CD4-positive, alpha-beta T cell treated with Interferon alpha-2 for 1 hour (primary cell): ENCODE data around the gene ASIC1.
"Not testable (repeated sequence)": the region's sequence is repeated elsewhere in the genome, so short reads cannot be mapped to it uniquely, and the experiment has no call there.

ENCODE experiments used
- DNase-seq, 2 donors: peaks; one replicate each; pipeline ENCODE4 v3.0.0-alpha.2; 2020 to 2022

ASIC1 gene

GRCh38 chr12:50057000-50057841 lies at the start of gene ASIC1:
Gene ASIC1 (plus strand): TSS chr12:50057596. CDS start chr12:50058767, 1,171 bp downstream.
- peak; percentile 38 to 39 for DNase-seq

GRCh38 chr12:50013361-50014147 lies 43.8 kb upstream of the ASIC1 start:
- no peak for DNase-seq

GRCh38 chr12:50014342-50014741 lies 43.1 kb upstream of the ASIC1 start:
- DNase-seq, result no peak

DNA sequence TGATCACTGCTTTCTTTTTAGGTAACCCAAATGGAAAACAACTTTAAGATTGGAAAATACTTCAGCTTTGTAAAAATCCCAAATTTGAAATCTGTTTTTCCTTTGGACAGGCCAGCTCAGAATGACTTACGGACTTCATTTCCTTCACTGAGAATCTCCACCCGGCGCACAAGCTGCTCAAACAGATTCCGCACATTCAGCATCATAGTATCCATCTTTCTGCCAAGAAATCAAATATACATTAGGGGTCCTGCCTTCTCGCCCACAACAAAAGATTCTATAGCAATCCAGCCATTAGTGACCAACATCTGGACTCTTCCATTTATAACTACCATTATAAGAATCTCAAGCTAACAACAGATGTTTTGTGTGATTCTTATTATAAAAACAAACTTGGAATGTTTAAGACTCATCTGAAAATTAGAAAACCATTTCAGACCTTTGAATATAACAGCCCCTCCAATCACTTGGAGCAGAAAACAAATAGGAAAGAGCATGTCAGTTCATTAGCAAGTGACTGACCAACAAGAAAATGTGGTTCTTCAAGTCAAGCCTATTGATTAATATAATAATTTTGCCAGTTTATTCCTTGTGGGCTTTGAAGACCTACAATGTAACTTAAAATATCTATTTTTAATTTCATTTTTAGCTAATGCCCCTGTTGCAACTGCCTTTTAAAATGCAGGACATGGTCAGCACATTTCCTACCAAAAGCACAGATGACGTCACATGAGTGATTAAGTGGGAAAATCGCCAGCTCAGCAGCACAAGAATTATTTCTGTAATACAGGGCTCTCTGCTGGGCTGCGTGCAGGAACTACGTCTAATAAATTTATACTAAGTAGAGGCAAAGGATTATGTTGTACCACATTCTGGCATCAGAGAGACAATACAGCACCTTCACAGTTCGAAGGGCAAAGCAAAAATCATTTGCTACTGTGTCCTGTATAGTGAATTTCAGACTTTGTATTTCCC lies 40.6 kb upstream of the ASIC1 start:
- DNase-seq, result peak in 1 of 2 donors; percentile 24

GRCh38 chr12:50017641-50018040 lies 39.8 kb upstream of the ASIC1 start:
- no peak for DNase-seq

DNA sequence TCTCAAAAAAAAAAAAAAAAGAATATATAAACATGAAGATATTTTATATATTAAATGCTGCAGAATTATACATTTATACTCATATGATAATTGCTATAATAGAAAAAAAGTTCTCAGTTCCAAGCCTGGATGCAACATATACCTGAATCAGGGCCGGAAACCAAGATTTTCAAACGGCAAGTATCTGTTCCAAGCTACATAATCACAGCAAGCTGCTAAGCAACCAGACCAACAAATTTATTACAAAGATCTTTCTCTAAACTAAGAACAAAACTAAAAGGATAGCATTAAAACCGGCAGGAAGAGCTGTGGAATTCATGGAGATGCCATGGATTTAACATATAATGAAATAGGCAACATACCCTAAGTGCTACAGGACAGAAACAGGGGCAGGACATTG lies 39.2 kb upstream of the ASIC1 start:
- no peak for DNase-seq

GRCh38 chr12:50018968-50019367 lies 38.4 kb upstream of the ASIC1 start:
- no peak for DNase-seq

GRCh38 chr12:50019524-50019923 lies 37.9 kb upstream of the ASIC1 start:
- no peak for DNase-seq

- no peak for DNase-seq
Measured at GRCh38 chr12:50021031-50021430, 36.4 kb upstream of the ASIC1 start.

DNA sequence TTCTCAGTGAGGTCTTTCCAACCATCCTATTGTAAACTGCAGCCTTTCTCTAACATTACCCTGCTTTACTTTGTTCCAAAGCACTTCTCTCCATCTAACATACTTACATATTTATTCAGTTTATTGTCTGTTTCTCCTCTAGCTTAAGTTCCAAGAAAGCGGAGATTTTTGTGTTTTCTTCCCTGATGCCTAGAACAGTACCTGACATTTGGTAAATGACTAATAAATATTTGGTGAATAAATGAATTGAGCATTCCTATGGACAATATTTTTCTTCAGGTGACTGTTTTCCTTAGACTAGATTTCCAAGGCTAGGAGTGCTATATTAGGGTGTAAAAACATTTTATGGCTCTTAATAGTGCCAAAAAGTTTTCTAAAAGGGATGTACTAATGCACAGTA lies 34.5 kb upstream of the ASIC1 start:
- DNase-seq, result no peak

GRCh38 chr12:50024227-50024626 lies 33.2 kb upstream of the ASIC1 start:
- no peak for DNase-seq

- peak in 1 of 2 donors; percentile 7 for DNase-seq
Measured at GRCh38 chr12:50024805-50025186, 32.6 kb upstream of the ASIC1 start.

DNA sequence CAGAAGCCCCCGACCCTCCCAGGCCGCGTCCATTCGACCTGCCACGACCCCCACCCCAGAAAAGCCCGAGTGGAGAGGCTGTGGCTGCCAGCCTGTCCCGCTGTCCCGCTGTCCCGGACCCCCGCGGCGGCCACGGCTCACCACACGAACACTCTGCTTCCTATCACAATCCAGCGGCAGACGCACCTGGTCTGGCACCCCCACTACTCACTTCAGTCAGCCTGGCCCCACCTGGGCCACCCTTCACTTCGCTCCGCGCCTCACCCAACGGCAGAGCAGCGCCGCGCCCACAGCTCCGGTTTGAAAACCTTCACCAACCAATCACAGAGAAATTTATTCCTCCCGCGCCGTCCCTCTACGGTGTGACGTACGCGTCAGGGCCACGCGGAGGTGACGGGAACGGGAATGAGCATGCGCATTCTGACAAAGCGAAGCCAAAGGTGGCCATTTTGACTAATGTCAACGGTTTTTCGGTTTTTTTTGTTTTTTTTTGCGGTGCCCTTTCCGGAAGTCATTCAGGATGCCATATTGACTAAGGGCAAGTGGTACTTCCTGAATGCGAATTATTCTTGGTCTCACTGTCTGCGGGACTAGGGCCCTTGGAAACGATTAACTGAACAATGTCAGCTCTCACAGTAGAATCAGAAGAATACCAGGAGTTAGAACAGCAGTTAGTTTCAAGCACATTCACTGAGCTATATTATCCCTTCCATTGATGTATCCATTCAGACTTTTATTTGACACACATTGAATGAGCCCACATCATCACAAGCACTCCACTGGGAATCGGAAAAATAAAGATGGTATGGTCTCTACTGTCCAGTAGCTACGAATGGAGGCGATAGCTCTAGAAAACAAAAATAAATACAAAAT lies 32.0 kb upstream of the ASIC1 start, which contains the start of gene RACGAP1:
Gene RACGAP1, minus strand, starts transcription at position 308 of the 873 bp plus-strand sequence. CDS start 8,779 bp downstream, outside the sequence.
- DNase-seq, result peak; percentile 98 to 99

DNA sequence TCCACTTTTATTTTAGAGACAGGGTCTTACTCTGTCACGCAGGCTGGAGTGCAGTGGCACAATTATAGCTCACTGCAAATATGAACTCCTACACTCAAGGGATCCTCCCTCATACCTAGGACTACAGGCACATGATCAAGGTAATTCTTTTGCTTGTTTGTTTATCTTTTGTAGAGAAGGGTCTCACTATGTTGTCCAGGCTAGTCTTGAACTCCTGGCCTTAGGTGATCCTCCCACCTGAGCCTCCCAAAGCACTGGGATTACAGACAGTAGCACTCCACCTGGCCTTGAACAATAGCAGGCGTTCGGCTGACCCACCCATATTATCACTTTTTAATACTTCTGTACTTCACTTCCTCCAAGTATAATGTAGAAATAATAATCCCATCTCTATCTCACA lies 30.7 kb upstream of the ASIC1 start:
- DNase-seq, result no peak

DNA sequence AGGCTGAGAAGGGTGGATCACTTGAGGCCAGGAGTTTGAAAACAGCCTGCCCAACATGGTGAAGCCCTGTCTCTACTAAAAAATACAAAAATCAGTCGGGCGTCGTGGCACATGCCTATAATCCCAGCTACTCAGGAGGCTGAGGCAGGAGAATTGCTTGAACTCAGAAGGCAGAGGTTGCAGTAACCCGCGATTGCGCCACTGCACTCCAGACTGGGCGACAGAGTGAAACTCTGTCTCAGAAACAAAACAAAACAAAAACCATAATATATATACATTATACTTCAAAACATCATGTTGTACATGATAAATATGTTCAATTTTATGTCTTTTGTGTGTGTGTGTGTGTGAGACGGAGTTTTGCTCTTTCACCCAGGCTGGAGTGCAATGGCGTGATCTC lies 26.9 kb upstream of the ASIC1 start:
- DNase-seq, result not testable (repeated sequence)

DNA sequence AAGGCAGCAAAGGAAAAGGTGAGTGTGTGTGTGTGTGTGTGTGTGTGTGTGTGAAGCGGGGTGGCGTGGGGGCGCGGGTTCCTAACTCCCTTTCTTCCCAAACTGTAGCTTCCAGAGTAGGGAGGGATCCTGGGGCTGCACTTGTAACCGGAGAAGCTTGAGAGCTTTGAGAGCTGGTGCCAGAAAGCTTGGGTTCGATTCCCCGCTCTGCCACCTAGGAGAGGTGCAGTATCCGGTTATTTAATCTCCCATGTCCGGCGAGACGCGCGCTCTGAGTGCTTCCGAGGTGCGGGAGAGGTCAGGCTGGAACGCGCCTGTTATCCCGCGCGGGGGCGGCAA lies 24.9 kb upstream of the ASIC1 start:
- DNase-seq, result no peak

DNA sequence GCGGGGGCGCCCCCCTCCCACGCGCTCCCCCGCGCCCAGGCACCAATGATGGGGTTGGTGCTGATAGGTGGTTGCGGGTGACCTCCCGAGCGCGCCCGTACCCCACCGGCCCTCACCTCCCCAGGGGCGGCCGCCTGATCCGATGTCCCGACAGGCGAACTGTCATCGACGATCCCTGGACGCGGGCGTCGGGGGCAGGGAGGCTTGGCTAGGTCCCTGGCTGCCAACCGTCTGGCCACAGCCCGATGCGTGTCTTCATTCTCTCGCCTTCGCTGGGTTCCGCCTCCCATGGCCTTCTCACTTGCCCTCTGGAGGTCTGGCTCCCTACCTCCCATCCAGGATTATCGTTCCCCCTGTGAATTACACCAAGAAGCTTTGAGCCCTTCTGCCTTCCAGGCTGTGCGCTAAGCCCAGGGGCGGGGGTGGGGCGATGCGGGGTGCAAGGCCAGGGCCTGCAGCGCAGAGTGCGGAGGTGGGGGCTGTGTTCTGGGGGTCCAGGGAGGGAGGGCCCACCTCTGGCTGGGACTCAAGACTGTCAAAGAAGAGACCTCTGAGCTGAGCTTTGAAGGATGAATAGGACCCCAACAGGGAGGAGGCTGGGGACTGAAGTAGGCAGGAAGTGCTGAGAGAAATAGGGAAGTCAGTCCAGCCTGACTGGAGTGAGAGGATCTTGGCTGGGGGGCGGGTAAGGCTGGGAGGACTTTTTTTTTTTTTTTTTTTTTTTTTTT lies 24.4 kb upstream of the ASIC1 start:
- DNase-seq, result peak in 1 of 2 donors; percentile 19

GRCh38 chr12:50038336-50038735 lies 19.1 kb upstream of the ASIC1 start:
- no peak for DNase-seq

DNA sequence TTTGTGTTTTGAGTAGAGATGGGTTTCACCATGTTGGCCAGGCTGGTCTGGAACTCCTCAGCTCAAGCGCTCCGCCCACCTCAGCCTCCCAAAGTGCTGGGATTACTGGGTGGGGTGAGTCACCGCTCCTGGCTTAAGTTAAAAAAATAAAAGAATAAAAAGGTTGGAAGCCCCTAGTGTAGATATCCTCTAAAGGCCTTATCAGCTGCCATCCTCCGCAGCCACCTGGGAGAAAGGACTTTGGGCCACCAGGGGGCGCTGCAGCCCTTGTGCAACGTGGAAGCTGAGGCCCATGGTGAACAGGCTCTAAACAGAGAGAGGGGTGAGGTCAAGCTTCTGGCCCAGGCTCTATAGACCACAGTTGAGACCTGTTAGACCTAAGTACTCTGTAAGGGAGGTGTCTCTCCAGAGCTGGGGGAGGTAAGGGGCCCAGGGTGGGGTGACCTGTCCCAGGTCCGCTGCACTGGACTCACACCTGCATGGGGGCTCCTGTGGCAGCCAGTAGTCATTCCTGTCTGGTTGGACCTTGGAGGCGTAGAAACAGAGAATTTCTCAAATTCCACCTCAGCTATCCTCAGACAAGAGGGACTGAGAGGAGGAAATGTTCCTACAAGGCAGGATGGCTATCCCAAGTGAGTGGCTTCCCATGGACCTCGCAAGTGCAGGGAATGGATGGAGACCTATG lies 18.1 kb upstream of the ASIC1 start:
- peak; percentile 70 to 79 for DNase-seq

- no peak for DNase-seq
Measured at GRCh38 chr12:50040657-50041056, 16.7 kb upstream of the ASIC1 start.
